Dermis lymphatic vessel endothelial cell (primary cell): ENCODE measurements around the gene FAM236C. TPM values are rescaled to one million over a fixed set of nuclear protein-coding genes. Genes with fewer than 3 reads are reported as not detected.

Source experiments
- total RNA-seq: library from RNA; depleted of rRNA; stranded (reverse); fragments of >200 nt; gene quantifications from 2 replicates; pipeline ENCODE4 v1.2.1, GENCODE V29; 2014

FAM236C gene
- not detected in 2 replicates for total RNA-seq

GRCh38 chrX:72912315-72912714, at the start of gene FAM236C:
TSS of gene FAM236C (plus strand) at chrX:72912615. CDS start at chrX:72912715, 100 bp downstream.

GRCh38 chrX:72937906-72938305, 25.5 kb downstream of the FAM236C start, which contains the start of gene FAM236A:
TSS of gene FAM236A (plus strand) at chrX:72938206. CDS start at chrX:72938263, 57 bp downstream.

GRCh38 chrX:72943819-72944169, 31.4 kb downstream of the FAM236C start, which contains the start of gene DMRTC1:
TSS of gene DMRTC1 (minus strand) at chrX:72943837. CDS start at chrX:72875694, 68,143 bp downstream.

Other genes starting within 250 kb of the FAM236C start
- gene PHKA1, start 198.3 kb upstream of the FAM236C start, total RNA-seq = 6.3 and 10.3 TPM in 2 replicates
- gene DMRTC1B, start 135.7 kb upstream of the FAM236C start, total RNA-seq = not detected in 2 replicates
- not detected in 2 replicates for gene FAM236B, start 130.0 kb upstream of the FAM236C start, total RNA-seq
- not detected in 2 replicates for gene FAM236D, start 104.4 kb upstream of the FAM236C start, total RNA-seq
- gene FAM236A, start 25.6 kb downstream of the FAM236C start, total RNA-seq = not detected in 2 replicates
- not detected in 2 replicates for gene DMRTC1, start 31.2 kb downstream of the FAM236C start, total RNA-seq
- gene PABPC1L2B, start 90.3 kb downstream of the FAM236C start, total RNA-seq = not detected in 2 replicates
- not detected in 2 replicates for gene PABPC1L2A, start 166.9 kb downstream of the FAM236C start, total RNA-seq